ENCODE data around the gene BCL2L1.
A peak's percentile ranks its signal among the peaks of the same experiment; 100 is the strongest.

BCL2L1 gene

DNA sequence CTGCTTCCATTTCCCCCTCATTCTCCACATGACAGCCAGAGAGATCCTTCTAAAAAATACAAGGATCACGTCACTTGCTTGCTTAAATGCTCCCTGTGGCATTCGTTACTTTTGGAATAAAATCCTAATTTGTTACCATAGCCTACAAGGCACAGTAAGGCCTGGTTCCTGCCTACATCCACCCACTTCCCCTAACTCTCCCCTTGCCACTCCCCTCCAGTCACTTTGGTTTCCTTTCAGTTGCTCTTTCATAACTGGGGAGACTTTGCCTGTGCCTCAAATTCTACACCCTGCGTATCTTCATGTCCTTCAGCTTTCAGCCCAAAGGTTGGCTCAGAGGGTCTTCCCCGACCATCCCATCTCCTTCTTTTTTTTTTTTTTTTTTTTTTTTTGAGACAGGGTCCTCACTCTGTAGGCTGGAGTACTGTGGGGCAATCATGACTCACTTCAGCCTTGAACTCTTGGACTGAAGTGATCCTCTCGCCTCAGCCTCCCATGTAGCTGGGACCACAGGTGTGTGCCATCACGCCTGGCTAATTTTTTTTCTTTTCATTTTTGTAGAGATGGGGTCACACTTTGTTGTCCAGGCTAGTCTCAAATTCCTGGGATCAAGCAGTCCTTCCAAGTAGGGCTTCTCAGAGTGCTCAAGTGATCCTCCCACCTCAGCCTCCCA, 105.1 kb downstream of the BCL2L1 start:
- no peak overlapping the region for H3K4me3 Mint-ChIP-seq
- peaks cover 3% of the 10 kb centered on the region for H3K36me3 Mint-ChIP-seq
- peaks cover 3% of the 10 kb centered on the region for H3K4me1 Mint-ChIP-seq (ENCODE audit: low read depth)
- no peaks in the 10 kb centered on the region for H3K9me3 Mint-ChIP-seq (ENCODE audit: low read depth)
- peak overlapping the region; percentile 50 for H3K27ac Mint-ChIP-seq
- no peaks in the 10 kb centered on the region for H3K27me3 Mint-ChIP-seq

DNA sequence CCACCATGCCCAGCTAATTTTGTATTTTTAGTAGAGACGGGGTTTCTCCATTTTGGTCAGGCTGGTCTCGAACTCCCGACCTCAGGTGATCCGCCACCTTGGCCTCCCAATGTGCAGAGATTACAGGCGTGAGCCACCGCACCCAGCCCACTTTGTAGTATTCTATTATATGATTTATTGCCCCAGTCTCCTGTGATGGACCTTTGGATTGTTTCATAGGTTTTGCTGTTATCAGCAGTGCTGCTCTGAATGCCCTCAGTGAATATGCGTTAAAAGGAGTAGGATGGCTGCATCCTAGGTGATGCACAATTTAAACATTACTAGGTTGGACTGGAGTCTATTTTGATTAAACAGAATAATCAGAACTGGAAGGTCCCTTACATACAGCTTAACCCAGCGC, 107.3 kb downstream of the BCL2L1 start:
- Mint-ChIP-seq H3K4me1 (ENCODE audit: low read depth) (peaks cover 3% of the 10 kb centered on the region), H3K27me3 (no peaks in the 10 kb centered on the region), H3K36me3 (peaks cover 3% of the 10 kb centered on the region), H3K27ac (no peak overlapping the region), H3K9me3 (ENCODE audit: low read depth) (no peaks in the 10 kb centered on the region), H3K4me3 (no peak overlapping the region)

Measured in activated naive CD8-positive, alpha-beta T cell (primary cell).